ENCODE results near the gene OAT.
"Not testable (repeated sequence)": the region's sequence is repeated elsewhere in the genome, so short reads cannot be mapped to it uniquely, and the experiment has no call there.

OAT gene

GRCh38 chr10:124447751-124448466, 29.2 kb upstream of the OAT start:
- no peak for DNase-seq

GRCh38 chr10:124446830-124447750, 28.4 kb upstream of the OAT start:
- DNase-seq, result no peak

GRCh38 chr10:124441694-124442093, 23.0 kb upstream of the OAT start:
- not testable (repeated sequence) for DNase-seq

- no peak for DNase-seq
Measured at GRCh38 chr10:124436191-124436638, 17.5 kb upstream of the OAT start.

- DNase-seq, result not testable (repeated sequence)
Measured at GRCh38 chr10:124435683-124436082, 17.0 kb upstream of the OAT start.

GRCh38 chr10:124433461-124433860, 14.7 kb upstream of the OAT start:
- DNase-seq, result no peak

GRCh38 chr10:124430077-124430476, 11.4 kb upstream of the OAT start:
- no peak for DNase-seq

GRCh38 chr10:124429576-124429975, 10.9 kb upstream of the OAT start:
- no peak for DNase-seq

- no peak for DNase-seq
Measured at GRCh38 chr10:124428207-124428777, 9.6 kb upstream of the OAT start.

- no peak for DNase-seq
Measured at GRCh38 chr10:124425227-124425962, 6.7 kb upstream of the OAT start.

- no peak for DNase-seq
Measured at GRCh38 chr10:124423813-124424212, 5.1 kb upstream of the OAT start.

GRCh38 chr10:124422742-124423141, 4.0 kb upstream of the OAT start:
- no peak for DNase-seq

- DNase-seq, result no peak
Measured at GRCh38 chr10:124420254-124420653, 1.5 kb upstream of the OAT start.

GRCh38 chr10:124419635-124420034, 912 bp upstream of the OAT start:
- no peak for DNase-seq

GRCh38 chr10:124417895-124418725, 613 bp downstream of the OAT start:
- peak; percentile 20 to 42 (median 33) for DNase-seq

- no peak for DNase-seq
Measured at GRCh38 chr10:124416733-124417132, 2.0 kb downstream of the OAT start.

- no peak for DNase-seq
Measured at GRCh38 chr10:124415210-124415609, 3.5 kb downstream of the OAT start.

- DNase-seq, result no peak
Measured at GRCh38 chr10:124414076-124414475, 4.6 kb downstream of the OAT start.

GRCh38 chr10:124409696-124410095, 9.0 kb downstream of the OAT start:
- DNase-seq, result no peak

- no peak for DNase-seq
Measured at GRCh38 chr10:124408357-124408756, 10.4 kb downstream of the OAT start.

GRCh38 chr10:124407456-124407855, 11.3 kb downstream of the OAT start:
- DNase-seq, result no peak

GRCh38 chr10:124403548-124403947, 15.2 kb downstream of the OAT start:
- DNase-seq, result peak in 2 of 5 donors; percentile 6 to 80
